Sigmoid colon (tissue), 7 donors: Measurements from ENCODE around the gene NXPE4. TPM values are rescaled to one million over a fixed set of nuclear protein-coding genes. Genes with fewer than 3 reads are reported as not detected.
"Not testable (repeated sequence)": the region's sequence is repeated elsewhere in the genome, so short reads cannot be mapped to it uniquely, and the experiment has no call there.

ENCODE experiments used
- DNase-seq: peaks from one replicate; pipeline ENCODE4 v3.0.0-alpha.2; 2019
- H3K27ac ChIP-seq, 4 donors: fragments of 200-600 bp; sonication (generic); one replicate each; pipeline ENCODE4 v1.5.1; 2016 to 2019; ENCODE audit warnings: mild to moderate bottlenecking in 1 of 4
- H3K27me3 ChIP-seq, 3 donors: fragments of 200-600 bp; sonication (generic); one replicate each; pipeline ENCODE4 v1.5.1; 2019; ENCODE audit warnings: mild to moderate bottlenecking in 1 of 3
- H3K36me3 ChIP-seq, 4 donors: fragments of 200-600 bp; sonication (generic); one replicate each; pipeline ENCODE4 v1.5.1; 2016 to 2019
- H3K4me1 ChIP-seq, 4 donors: fragments of 200-600 bp; sonication (generic); one replicate each; pipeline ENCODE4 v1.5.1; 2017 to 2019
- H3K4me3 ChIP-seq, 4 donors: fragments of 200-600 bp; sonication (generic); one replicate each; pipeline ENCODE4 v1.5.1; 2017 to 2019; ENCODE audit warnings: mild to moderate bottlenecking in 2 of 4, moderate library complexity in 1 of 4
- H3K9me3 ChIP-seq, 4 donors: fragments of 200-600 bp in 3 of 4; sonication (generic) in 3 of 4; one replicate each; pipeline versions ENCODE4 v1.5.1 to v1.6.1; 2013 to 2019
- EP300 ChIP-seq, 4 donors: sonication (generic); formaldehyde crosslinking; IDR thresholded peaks; one replicate each; pipeline ENCODE4 v1.6.1; 2017; ENCODE audit warnings: antibody characterized with exemption in 4 of 4
- POLR2A ChIP-seq, 2 donors: fragments of 450-650 bp; IDR thresholded peaks; one replicate each; pipeline ENCODE4 v1.6.1; 2016; ENCODE audit warnings: antibody characterized with exemption in 2 of 2, mild to moderate bottlenecking in 2 of 2, moderate library complexity in 2 of 2
- POLR2AphosphoS5 ChIP-seq, 4 donors: sonication (generic); formaldehyde crosslinking; IDR thresholded peaks; one replicate each; pipeline ENCODE4 v1.6.1; 2017; ENCODE audit warnings: antibody characterized with exemption in 4 of 4
- WGBS, 2 donors: extraction: QIAGEN DNeasy Blood & Tissue Kit; methylation state at CpG; one replicate each; pipeline ENCODE4 v1.1.7; 2013; 5-methylcytosine and 5-hydroxymethylcytosine counted together
- intact Hi-C: fragments of 100-400 bp; cut with DNase I; formaldehyde crosslinking; loops from one replicate; pipeline ENCODE4 v1.15.1; 2023
- polyA plus RNA-seq, 3 donors: library from polyadenylated mRNA; stranded (reverse); fragments of 200-250 nt; gene quantifications; one replicate each; pipeline ENCODE4 v1.2.3, GENCODE V29; 2013
- total RNA-seq, 4 donors: library from RNA; depleted of rRNA; stranded (reverse); fragments of >200 nt; gene quantifications; one replicate each; pipeline ENCODE4 v1.1.0, GENCODE V29; 2016
- TF ChIP-seq, protein P1 (sequence below), 4 experiments: fragments of 450-650 bp in 3 of 4; fragments of 200-600 bp in 1 of 4; IDR thresholded peaks; one replicate each; pipeline ENCODE4 v1.5.1; 2016 to 2019; ENCODE audit warnings: antibody characterized with exemption in 4 of 4, mild to moderate bottlenecking in 3 of 4, moderate library complexity in 2 of 4
- donor health status: healthy with polysubstance abuse.
- donor health status: Bipolar disorder and iron deficiency.
- donor health status: healthy.

Gene NXPE4
- total and polyA plus RNA-seq, 7 donors, result 0.36 to 46.8 (median 37.8) TPM; not detected in 2

DNA sequence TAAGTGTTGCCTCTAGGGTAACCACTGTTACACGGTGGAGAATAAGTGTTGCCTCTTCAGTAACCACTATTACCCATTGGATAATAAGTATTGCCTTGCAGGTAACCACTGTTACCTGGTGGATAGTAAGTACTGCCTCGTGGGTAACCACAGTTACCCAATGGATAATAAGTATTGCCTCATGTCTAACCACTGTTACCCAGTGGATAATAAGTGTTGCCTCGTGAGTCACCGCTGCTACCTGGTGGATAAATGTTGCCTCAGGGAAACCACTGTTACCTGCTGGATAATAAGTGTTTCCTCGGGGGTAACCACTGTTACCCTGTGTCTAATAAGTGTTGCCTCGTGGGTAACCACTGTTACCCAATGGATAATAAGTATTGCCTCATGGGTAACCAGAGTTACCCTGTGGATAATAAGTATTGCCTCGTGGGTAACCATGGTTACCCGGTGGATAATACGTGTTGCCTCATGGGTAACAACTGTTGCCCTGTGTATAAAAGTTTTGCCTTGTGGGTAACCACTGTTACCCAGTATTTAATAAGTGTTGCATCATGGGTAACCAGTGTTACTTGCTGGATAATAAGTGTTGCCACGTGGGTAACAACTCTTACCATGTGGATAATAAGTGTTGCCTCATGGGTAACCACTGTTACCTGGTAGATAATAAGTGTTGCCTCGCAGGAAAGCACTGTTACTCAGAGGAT lies 12.3 kb upstream of the NXPE4 start:
- WGBS, 2 donors, result 90 to 95% methylated on average over 11 of the region's 11 CpGs
- TF ChIP-seq, protein P1, sequence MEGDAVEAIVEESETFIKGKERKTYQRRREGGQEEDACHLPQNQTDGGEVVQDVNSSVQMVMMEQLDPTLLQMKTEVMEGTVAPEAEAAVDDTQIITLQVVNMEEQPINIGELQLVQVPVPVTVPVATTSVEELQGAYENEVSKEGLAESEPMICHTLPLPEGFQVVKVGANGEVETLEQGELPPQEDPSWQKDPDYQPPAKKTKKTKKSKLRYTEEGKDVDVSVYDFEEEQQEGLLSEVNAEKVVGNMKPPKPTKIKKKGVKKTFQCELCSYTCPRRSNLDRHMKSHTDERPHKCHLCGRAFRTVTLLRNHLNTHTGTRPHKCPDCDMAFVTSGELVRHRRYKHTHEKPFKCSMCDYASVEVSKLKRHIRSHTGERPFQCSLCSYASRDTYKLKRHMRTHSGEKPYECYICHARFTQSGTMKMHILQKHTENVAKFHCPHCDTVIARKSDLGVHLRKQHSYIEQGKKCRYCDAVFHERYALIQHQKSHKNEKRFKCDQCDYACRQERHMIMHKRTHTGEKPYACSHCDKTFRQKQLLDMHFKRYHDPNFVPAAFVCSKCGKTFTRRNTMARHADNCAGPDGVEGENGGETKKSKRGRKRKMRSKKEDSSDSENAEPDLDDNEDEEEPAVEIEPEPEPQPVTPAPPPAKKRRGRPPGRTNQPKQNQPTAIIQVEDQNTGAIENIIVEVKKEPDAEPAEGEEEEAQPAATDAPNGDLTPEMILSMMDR (IDR thresholded peaks at IDR 0.05), result no peak
- no peak overlapping the region for H3K4me3 ChIP-seq
- DNase-seq, result no peak
- H3K4me1 ChIP-seq, result no peaks in the 10 kb centered on the region
- no peaks in the 10 kb centered on the region for H3K36me3 ChIP-seq
- intact Hi-C loops, result loop anchor here (5.0 kb wide), 1 partner anchor 266 kb away; no protein-coding TSS in a partner anchor
- H3K27me3 ChIP-seq, result no peaks in the 10 kb centered on the region
- H3K9me3 ChIP-seq, result peaks cover 0 to 3% (median 0%) of the 10 kb centered on the region in 4 donors
- no peak overlapping the region for H3K27ac ChIP-seq

DNA sequence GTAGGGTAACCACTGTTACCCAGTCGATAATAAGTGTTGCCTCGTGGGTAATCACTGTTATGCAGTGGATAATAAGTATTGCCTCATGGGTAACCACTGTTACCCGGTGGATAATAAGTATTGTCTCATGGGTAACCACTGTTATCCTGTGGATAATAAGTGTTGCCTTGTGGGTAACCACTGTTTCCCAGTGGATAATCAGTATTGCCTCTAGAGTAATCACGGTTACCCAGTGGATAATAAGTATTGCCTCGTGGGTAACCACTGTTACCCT lies 11.2 kb upstream of the NXPE4 start:
- not testable (repeated sequence) for DNase-seq, H3K4me3 ChIP-seq, H3K27ac ChIP-seq, H3K4me1 ChIP-seq, H3K9me3 ChIP-seq, H3K36me3 ChIP-seq, H3K27me3 ChIP-seq
- intact Hi-C loops, result loop anchor here (5.0 kb wide), 1 partner anchor 264 kb away; no protein-coding TSS in a partner anchor
- WGBS, 2 donors, result 94 to 95% methylated on average over 5 of the region's 5 CpGs

DNA sequence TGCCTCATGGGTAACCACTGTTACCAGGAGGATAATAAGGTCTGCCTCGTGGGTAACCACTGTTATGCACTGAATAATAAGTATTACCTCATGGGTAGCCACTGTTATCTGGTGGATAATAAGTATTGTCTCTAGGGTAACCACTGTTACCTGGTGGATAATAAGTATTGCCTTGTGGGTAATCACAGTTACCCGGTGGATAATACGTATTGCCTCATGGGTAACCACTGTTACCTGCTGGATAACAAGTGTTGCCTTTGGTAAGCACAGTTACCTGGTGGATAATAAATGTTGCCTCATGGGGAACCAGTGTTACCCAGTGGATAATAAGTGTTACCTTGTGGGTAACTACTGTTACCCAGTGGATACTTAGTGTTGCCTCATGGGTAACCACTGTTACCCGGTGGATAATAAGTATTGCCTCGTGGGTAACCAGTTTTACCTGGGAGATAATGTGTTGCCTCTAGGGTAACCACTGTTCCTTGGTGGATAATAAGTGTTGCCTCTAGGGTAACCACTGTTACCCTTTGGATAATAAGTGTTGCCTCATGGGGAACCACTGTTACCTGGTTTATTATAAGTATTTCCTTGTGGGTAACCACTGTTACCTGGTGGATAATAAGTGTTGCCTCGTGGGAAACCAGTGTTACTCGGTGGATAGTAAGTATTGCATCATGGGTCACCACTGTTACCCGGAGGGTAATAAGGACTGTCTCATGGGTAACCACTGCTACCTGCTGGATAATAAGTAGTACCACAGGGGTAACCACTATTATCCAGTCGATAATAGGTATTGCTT lies 10.6 kb upstream of the NXPE4 start:
- intact Hi-C loops, result loop anchor here (5.0 kb wide), 1 partner anchor 264 kb away; no protein-coding TSS in a partner anchor
- Histone ChIP-seq H3K36me3 (no peaks in the 10 kb centered on the region), H3K4me3 (no peak overlapping the region), H3K4me1 (no peaks in the 10 kb centered on the region), H3K27ac (no peak overlapping the region), H3K9me3 (peaks cover 0 to 3% (median 0%) of the 10 kb centered on the region in 4 donors), H3K27me3 (no peaks in the 10 kb centered on the region)
- 92 to 95% methylated on average over 9 of the region's 9 CpGs for WGBS, 2 donors
- TF ChIP-seq EP300 (IDR thresholded peaks at IDR 0.05) (no peak), POLR2AphosphoS5 (IDR thresholded peaks at IDR 0.05) (no peak), POLR2A (IDR thresholded peaks at IDR 0.05) (no peak)
- TF ChIP-seq, protein P1 (IDR thresholded peaks at IDR 0.05), result peak in 1 of 4 experiments; percentile 20
- no peak for DNase-seq

DNA sequence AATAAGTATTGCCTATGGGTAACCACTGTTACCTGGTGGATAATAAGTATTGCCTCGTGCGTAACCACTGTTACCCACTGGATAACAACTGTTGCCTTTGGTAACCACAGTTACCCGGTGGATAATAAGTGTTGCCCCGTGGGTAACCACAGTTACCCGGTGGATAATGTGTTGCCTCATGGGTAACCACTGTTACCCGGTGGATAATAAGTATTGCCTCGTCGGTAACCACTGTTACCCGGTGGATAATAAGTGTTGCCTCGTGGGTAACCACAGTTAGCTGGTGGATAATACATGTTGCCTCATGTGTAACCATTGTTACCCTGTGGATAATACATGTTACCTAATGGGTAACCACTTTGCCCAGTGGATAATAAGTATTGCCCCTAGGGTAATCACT lies 9.8 kb upstream of the NXPE4 start:
- 92 to 96% methylated on average over 10 of the region's 10 CpGs for WGBS, 2 donors
- intact Hi-C loops, result loop anchor here (5.0 kb wide), 1 partner anchor 263 kb away; no protein-coding TSS in a partner anchor
- no peak for DNase-seq

GRCh38 chr11:114604886-114605285 lies 9.3 kb upstream of the NXPE4 start:
- Histone ChIP-seq H3K4me3 (no peak overlapping the region), H3K36me3 (no peaks in the 10 kb centered on the region), H3K27me3 (no peaks in the 10 kb centered on the region), H3K27ac (no peak overlapping the region), H3K4me1 (no peaks in the 10 kb centered on the region), H3K9me3 (peaks cover 0 to 3% (median 0%) of the 10 kb centered on the region in 4 donors)
- intact Hi-C loops, result loop anchor here (5.0 kb wide), 1 partner anchor 263 kb away; no protein-coding TSS in a partner anchor
- DNase-seq, result no peak
- TF ChIP-seq POLR2AphosphoS5 (IDR thresholded peaks at IDR 0.05), result no peak
- TF ChIP-seq EP300 (IDR thresholded peaks at IDR 0.05), result no peak
- TF ChIP-seq, protein P1 (IDR thresholded peaks at IDR 0.05), result no peak
- no peak for TF ChIP-seq POLR2A (IDR thresholded peaks at IDR 0.05)
- WGBS, 2 donors, result 84 to 89% methylated on average over 5 of the region's 5 CpGs

More for the DNA sequence above, 9.8 kb upstream of the NXPE4 start:
- peaks cover 0 to 3% (median 0%) of the 10 kb centered on the region in 4 donors for H3K9me3 ChIP-seq
- no peak overlapping the region for H3K4me3 ChIP-seq
- no peaks in the 10 kb centered on the region for H3K4me1 ChIP-seq
- H3K36me3 ChIP-seq, result no peaks in the 10 kb centered on the region
- no peaks in the 10 kb centered on the region for H3K27me3 ChIP-seq
- TF ChIP-seq POLR2AphosphoS5 (IDR thresholded peaks at IDR 0.05) (no peak), EP300 (IDR thresholded peaks at IDR 0.05) (no peak), POLR2A (IDR thresholded peaks at IDR 0.05) (no peak)
- TF ChIP-seq, protein P1 (IDR thresholded peaks at IDR 0.05), result no peak
- no peak overlapping the region for H3K27ac ChIP-seq
